ENCODE measurements around the gene TRIM9. TPM values are rescaled to one million over a fixed set of nuclear protein-coding genes. Genes with fewer than 3 reads are reported as not detected.

TRIM9 gene
- total RNA-seq, 4 donors from 2014 or later = 2.4 to 7.6 (median 3.4) TPM

DNA sequence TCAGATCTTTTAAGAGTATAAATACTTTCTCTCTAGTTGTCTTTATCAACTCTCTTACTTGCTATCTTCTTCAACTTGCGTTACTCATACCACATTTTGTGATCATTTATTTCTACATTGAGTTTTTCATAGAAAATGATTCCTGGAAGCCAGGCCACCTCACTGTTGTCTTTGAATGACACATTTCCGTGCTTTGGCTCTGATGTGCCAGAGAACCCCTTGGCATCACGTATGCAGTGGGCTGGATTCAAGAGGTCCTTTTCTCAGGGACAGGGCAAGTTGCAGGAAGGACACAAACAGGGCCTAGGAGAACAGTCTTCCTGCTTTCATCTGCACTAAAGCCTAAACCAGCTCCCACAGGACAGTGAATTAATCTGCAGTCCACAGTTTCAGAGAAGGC, 80.3 kb downstream of the TRIM9 start:
- no peaks in the 10 kb centered on the region for H3K27me3 ChIP-seq
- H3K36me3 ChIP-seq = no peaks in the 10 kb centered on the region
- peak overlapping the region; percentile 11 to 40 for H3K27ac ChIP-seq
- no peak overlapping the region for H3K4me3 ChIP-seq
- intact Hi-C loops (cut with DNase I; ENCODE audit: low total_unique reads) = no loop called here
- H3K9me3 ChIP-seq = no peaks in the 10 kb centered on the region
- no peak for DNase-seq
- TF ChIP-seq POLR2A (IDR thresholded peaks at IDR 0.05) = no peak
- TF ChIP-seq, protein P1, sequence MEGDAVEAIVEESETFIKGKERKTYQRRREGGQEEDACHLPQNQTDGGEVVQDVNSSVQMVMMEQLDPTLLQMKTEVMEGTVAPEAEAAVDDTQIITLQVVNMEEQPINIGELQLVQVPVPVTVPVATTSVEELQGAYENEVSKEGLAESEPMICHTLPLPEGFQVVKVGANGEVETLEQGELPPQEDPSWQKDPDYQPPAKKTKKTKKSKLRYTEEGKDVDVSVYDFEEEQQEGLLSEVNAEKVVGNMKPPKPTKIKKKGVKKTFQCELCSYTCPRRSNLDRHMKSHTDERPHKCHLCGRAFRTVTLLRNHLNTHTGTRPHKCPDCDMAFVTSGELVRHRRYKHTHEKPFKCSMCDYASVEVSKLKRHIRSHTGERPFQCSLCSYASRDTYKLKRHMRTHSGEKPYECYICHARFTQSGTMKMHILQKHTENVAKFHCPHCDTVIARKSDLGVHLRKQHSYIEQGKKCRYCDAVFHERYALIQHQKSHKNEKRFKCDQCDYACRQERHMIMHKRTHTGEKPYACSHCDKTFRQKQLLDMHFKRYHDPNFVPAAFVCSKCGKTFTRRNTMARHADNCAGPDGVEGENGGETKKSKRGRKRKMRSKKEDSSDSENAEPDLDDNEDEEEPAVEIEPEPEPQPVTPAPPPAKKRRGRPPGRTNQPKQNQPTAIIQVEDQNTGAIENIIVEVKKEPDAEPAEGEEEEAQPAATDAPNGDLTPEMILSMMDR (IDR thresholded peaks at IDR 0.05) = no peak
- no peaks in the 10 kb centered on the region for H3K4me1 ChIP-seq

DNA sequence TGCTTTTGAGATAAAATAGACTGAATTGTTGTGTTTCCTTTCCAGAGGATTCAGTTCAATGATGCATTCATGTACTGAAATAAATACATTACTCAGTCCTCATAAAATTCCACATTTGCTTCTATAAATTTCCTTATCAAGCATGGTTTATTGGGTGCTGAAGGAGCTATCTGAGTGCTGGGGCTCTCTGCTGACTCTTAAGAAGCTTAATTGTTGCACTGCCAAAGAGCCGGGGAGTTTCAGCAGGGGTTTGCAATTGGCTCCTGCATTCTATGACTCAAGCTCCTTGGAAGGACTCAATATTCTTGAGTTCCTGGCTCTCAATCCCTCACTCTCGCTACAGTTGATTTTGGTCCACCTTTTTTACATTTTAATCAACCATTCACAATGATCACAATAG, 80.8 kb downstream of the TRIM9 start:
- Histone ChIP-seq H3K27ac (peak overlapping the region; percentile 33 to 40), H3K27me3 (no peaks in the 10 kb centered on the region), H3K4me1 (no peaks in the 10 kb centered on the region), H3K4me3 (no peak overlapping the region), H3K36me3 (no peaks in the 10 kb centered on the region), H3K9me3 (no peaks in the 10 kb centered on the region)
- intact Hi-C loops (cut with DNase I; ENCODE audit: low total_unique reads) = no loop called here
- TF ChIP-seq, protein P1 (IDR thresholded peaks at IDR 0.05) = no peak
- TF ChIP-seq POLR2A (IDR thresholded peaks at IDR 0.05) = no peak
- DNase-seq = peak; percentile 58 to 75

DNA sequence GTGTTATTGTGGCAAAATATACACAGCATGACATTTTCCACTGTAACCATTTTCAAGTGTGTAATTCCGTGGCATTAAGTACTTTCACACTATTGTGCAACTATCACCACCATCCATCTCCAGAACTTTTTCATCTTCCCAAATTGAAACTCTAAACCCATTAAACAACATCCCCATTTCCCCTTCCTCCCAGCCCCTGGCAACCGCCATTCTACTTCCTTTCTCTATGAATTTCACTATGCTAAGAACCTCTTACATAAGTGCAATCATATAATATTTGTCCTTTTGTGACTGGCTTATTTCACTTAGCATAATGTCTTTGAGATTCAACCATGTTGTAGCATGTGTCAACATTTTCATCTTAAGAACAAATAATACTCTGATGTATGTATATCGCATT, 82.8 kb downstream of the TRIM9 start:
- intact Hi-C loops (cut with DNase I; ENCODE audit: low total_unique reads) = no loop called here
- no peak for TF ChIP-seq POLR2A (IDR thresholded peaks at IDR 0.05)
- TF ChIP-seq, protein P1 (IDR thresholded peaks at IDR 0.05) = no peak
- DNase-seq = no peak

DNA sequence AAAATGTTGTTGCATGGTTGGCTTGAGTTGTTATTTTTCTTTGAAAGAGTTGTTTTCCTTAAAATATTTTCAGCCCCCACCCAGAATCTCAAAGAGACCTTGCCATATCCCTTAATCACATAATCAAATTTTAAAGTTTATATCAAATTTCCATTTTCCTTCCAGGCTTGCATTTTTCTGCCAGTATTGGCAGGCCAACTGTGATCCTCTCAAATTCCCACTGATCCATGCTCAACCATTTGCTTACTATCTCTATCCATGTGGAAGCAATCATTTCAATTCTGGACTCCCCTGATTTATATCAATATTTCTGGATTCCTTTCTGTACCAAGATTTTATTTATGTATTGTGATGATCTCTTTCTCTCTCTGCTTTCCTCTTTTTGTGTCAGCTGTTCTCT, 86.5 kb downstream of the TRIM9 start:
- intact Hi-C loops (cut with DNase I; ENCODE audit: low total_unique reads) = no loop called here
- Histone ChIP-seq H3K27ac (no peak overlapping the region), H3K4me3 (no peak overlapping the region), H3K9me3 (no peaks in the 10 kb centered on the region), H3K4me1 (no peaks in the 10 kb centered on the region), H3K36me3 (no peaks in the 10 kb centered on the region), H3K27me3 (no peaks in the 10 kb centered on the region)
- TF ChIP-seq, protein P1 (IDR thresholded peaks at IDR 0.05) = no peak
- TF ChIP-seq POLR2A (IDR thresholded peaks at IDR 0.05) = no peak
- DNase-seq = no peak

More for the DNA sequence above, 82.8 kb downstream of the TRIM9 start:
- Histone ChIP-seq H3K4me3 (no peak overlapping the region), H3K27me3 (no peaks in the 10 kb centered on the region), H3K9me3 (no peaks in the 10 kb centered on the region), H3K36me3 (no peaks in the 10 kb centered on the region), H3K4me1 (no peaks in the 10 kb centered on the region), H3K27ac (no peak overlapping the region)

DNA sequence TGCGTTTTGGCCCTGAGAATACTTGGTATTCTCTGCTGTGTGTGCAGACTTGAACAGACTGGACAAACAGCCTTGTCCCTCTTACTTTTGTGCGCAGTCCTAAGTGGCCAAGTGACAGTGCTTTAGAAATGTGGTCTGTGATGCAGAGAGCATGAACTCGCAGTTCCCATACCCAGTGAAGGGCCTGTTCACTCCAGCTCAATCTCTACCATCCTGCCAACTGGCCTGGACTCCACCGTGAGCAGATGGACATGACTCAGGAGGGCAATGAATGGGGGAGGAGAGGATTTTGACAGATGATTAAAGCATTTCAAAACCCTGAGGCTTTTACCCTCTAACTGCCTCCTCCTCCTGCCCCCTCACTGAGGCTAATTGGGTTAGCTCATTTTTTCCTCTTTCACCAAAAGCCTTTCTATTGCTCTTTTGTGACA, 88.1 kb downstream of the TRIM9 start:
- no peaks in the 10 kb centered on the region for H3K36me3 ChIP-seq
- no peaks in the 10 kb centered on the region for H3K27me3 ChIP-seq
- peak; percentile 46 for DNase-seq
- no peak overlapping the region for H3K4me3 ChIP-seq
- intact Hi-C loops (cut with DNase I; ENCODE audit: low total_unique reads) = no loop called here
- TF ChIP-seq, protein P1 (IDR thresholded peaks at IDR 0.05) = no peak
- TF ChIP-seq POLR2A (IDR thresholded peaks at IDR 0.05) = no peak
- no peaks in the 10 kb centered on the region for H3K4me1 ChIP-seq
- no peaks in the 10 kb centered on the region for H3K9me3 ChIP-seq
- H3K27ac ChIP-seq = peak overlapping the region in 1 of 2 donors; percentile 48
